Activated CD4-positive, alpha-beta T cell treated with anti-CD3 and anti-CD28 coated beads for 48 hours (primary cell): ENCODE measurements around the gene HOMER2.
A peak's percentile ranks its signal among the peaks of the same experiment; 100 is the strongest.
"Not testable (repeated sequence)": the region's sequence is repeated elsewhere in the genome, so short reads cannot be mapped to it uniquely, and the experiment has no call there.

Experiments
- DNase-seq: peaks from one replicate; pipeline ENCODE4 v3.0.0-alpha.2; 2020

HOMER2 gene

GRCh38 chr15:82952158-82953081, at the start of gene HOMER2:
TSS of gene HOMER2 (minus strand) at chr15:82952720. CDS start at chr15:82952535, 185 bp downstream.
- DNase-seq: peak; percentile 19

- DNase-seq: not testable (repeated sequence)
Measured at GRCh38 chr15:83000672-83001031, 48.1 kb upstream of the HOMER2 start.

- DNase-seq: peak; percentile 22
Measured at GRCh38 chr15:82999905-83000671, 47.6 kb upstream of the HOMER2 start.

- DNase-seq: no peak
Measured at GRCh38 chr15:82999426-82999825, 46.9 kb upstream of the HOMER2 start.

- no peak for DNase-seq
Measured at GRCh38 chr15:82995938-82996337, 43.4 kb upstream of the HOMER2 start.

- DNase-seq: no peak
Measured at GRCh38 chr15:82995076-82995475, 42.6 kb upstream of the HOMER2 start.

GRCh38 chr15:82993144-82993543, 40.6 kb upstream of the HOMER2 start:
- DNase-seq: no peak

GRCh38 chr15:82992436-82992998, 40.0 kb upstream of the HOMER2 start:
- DNase-seq: no peak

- DNase-seq: peak; percentile 35
Measured at GRCh38 chr15:82986442-82986780, 33.9 kb upstream of the HOMER2 start.

GRCh38 chr15:82985688-82986441, 33.3 kb upstream of the HOMER2 start, which contains the start of gene RAMAC:
TSS of gene RAMAC (plus strand) at chr15:82986210. CDS start at chr15:82989019, 2,809 bp downstream.
- peak; percentile 94 for DNase-seq

GRCh38 chr15:82980981-82981380, 28.5 kb upstream of the HOMER2 start:
- no peak for DNase-seq

- DNase-seq: no peak
Measured at GRCh38 chr15:82979726-82980125, 27.2 kb upstream of the HOMER2 start.

- no peak for DNase-seq
Measured at GRCh38 chr15:82978438-82978837, 25.9 kb upstream of the HOMER2 start.

GRCh38 chr15:82977076-82977475, 24.6 kb upstream of the HOMER2 start:
- no peak for DNase-seq

GRCh38 chr15:82972990-82973389, 20.5 kb upstream of the HOMER2 start:
- no peak for DNase-seq

GRCh38 chr15:82971218-82971984, 18.9 kb upstream of the HOMER2 start:
- no peak for DNase-seq

GRCh38 chr15:82970696-82971095, 18.2 kb upstream of the HOMER2 start:
- DNase-seq: no peak

- DNase-seq: no peak
Measured at GRCh38 chr15:82970078-82970686, 17.7 kb upstream of the HOMER2 start.

- DNase-seq: no peak
Measured at GRCh38 chr15:82969353-82969752, 16.8 kb upstream of the HOMER2 start.

- no peak for DNase-seq
Measured at GRCh38 chr15:82968066-82968465, 15.5 kb upstream of the HOMER2 start.

GRCh38 chr15:82966671-82967071, 14.2 kb upstream of the HOMER2 start:
- DNase-seq: peak; percentile 37

GRCh38 chr15:82964890-82965289, 12.4 kb upstream of the HOMER2 start:
- DNase-seq: no peak
